Astrocyte of the hippocampus (primary cell): ENCODE data around the gene PLET1.
"Not testable (repeated sequence)": the region's sequence is repeated elsewhere in the genome, so short reads cannot be mapped to it uniquely, and the experiment has no call there.

Experiments
- DNase-seq: peaks from one replicate; pipeline ENCODE4 v3.0.0; 2011; ENCODE audit warnings: low read depth, low spot score

PLET1 gene

DNA sequence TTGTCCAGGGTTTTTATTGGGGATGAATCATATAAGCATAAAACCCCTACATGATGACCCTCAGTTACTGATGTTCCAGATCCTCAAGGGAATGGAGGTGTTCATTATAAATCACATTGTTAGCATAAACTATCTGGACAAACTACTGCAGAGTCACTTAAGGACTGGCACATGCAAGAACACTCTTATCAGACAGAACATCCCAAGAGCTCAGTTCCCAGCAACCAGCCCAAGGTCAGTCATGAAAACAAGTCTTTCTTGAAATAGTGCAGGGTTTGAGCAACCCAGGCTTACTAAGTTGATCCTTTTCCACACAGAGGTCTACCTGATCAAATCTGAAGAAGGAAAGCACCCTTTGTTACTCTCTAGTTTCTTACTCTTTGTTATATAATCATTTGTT lies 48.0 kb downstream of the PLET1 start:
- no peak for DNase-seq

DNA sequence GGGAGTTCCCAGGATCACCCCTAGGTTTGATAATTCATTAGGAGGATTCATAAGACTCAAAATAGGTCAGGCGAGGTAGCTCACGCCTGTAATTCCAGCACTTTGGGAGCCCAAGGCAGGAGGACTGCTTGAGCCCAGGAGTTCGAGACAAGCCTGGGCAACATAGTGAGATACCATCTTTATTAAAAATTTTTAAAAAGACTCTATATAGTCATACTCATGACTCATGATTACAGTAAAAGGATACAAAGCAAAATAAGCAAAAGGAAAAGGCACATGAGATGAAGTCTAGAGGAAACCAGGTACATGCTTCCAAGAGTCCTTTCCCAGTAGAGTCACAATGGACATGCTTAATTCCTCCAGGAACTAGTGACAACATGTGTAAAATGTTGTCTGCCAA lies 48.4 kb downstream of the PLET1 start:
- DNase-seq, result no peak

- DNase-seq, result no peak
Observed at GRCh38 chr11:112211536-112211935, 49.1 kb downstream of the PLET1 start.

GRCh38 chr11:112210890-112211289 lies 49.8 kb downstream of the PLET1 start:
- DNase-seq, result no peak

GRCh38 chr11:112206071-112206470 lies 54.6 kb downstream of the PLET1 start:
- DNase-seq, result no peak

DNA sequence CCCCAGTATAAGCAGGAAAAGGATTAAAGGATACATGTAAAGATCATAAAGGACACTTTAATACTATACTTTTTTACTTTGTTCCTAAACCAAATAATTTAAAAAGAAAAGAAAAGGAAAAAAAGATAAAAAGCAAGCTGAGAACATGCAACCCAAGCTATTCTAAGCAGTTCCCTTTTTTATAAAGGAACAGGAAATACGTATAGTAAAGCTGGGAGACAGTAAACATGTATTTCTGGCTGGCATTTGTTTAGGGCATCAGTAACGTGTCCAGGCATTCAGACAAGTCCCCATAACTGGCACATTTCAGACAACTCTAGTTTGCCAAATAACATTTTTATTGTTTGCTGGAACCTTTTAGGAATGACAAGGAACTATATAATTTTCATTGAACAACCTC lies 60.4 kb downstream of the PLET1 start:
- no peak for DNase-seq

- DNase-seq, result not testable (repeated sequence)
Observed at GRCh38 chr11:112199101-112199500, 61.6 kb downstream of the PLET1 start.
